ENCODE results near the gene BANP. TPM values are rescaled to one million over a fixed set of nuclear protein-coding genes. Genes with fewer than 3 reads are reported as not detected.

Gene BANP
- total and polyA plus RNA-seq, 2 of the 8 experiments (the other 6 are each of a cell fraction or from before 2014, with no cell fraction given): 25.8 to 39.8 TPM

- no peak overlapping the region for H3K27ac ChIP-seq (ENCODE audit: low read depth, low read length)
- no peak overlapping the region for H2AFZ ChIP-seq (ENCODE audit: low read length)
- H2BK5ac ChIP-seq (ENCODE audit: low read depth, low read length): no peak overlapping the region
- no peak overlapping the region for H2BK20ac ChIP-seq (ENCODE audit: low read length)
- H3K79me2 ChIP-seq (ENCODE audit: control insufficient read depth in 1 of 2, insufficient read depth in 2 of 2, low read length in 2 of 2): no peaks in the 10 kb centered on the region
- no peak overlapping the region for H3K4ac ChIP-seq (replicated peaks; ENCODE audit: insufficient read length, low read depth, low read length)
- H3K18ac ChIP-seq (ENCODE audit: extremely low read depth, low read length): no peak overlapping the region
- H3K4me3 ChIP-seq (ENCODE audit: extremely low read depth in 1 of 4, insufficient read depth in 2 of 4, low read depth in 3 of 4, low read length in 4 of 4): no peak overlapping the region
- no peak overlapping the region for H3K4me2 ChIP-seq (ENCODE audit: insufficient read depth in 1 of 2, low read depth in 2 of 2, low read length in 2 of 2)
- H3K27me3 ChIP-seq (replicated peaks in 1 of 4; ENCODE audit: control insufficient read depth in 3 of 4, extremely low read depth in 1 of 4, insufficient read depth in 3 of 4, low read length in 3 of 4): no peaks in the 10 kb centered on the region
- H4K91ac ChIP-seq (replicated peaks; ENCODE audit: insufficient read length, low read length): no peak overlapping the region
- H4K8ac ChIP-seq (ENCODE audit: extremely low read depth, insufficient read depth, low read length): peak overlapping the region; percentile 53; the same call in 1 of the 2 replicates
- no peak overlapping the region for H3K23ac ChIP-seq (ENCODE audit: insufficient read length)
- H3K36me3 ChIP-seq (ENCODE audit: control insufficient read depth in 2 of 4, insufficient read depth in 4 of 4, low read length in 3 of 4): peaks cover 0 to 6% (median 2%) of the 10 kb centered on the region in 4 experiments; a peak in 2 of 8 replicates
- DNase-seq (ENCODE audit: low read depth in 1 of 2, low spot score in 2 of 2) (no peak), FAIRE-seq (no peak)
- ChIA-PET POLR2A (ENCODE audit: partially characterized antibody) (no interaction called here), CTCF (ENCODE audit: partially characterized antibody) (no interaction called here)
- peaks cover 0 to 10% (median 6%) of the 10 kb centered on the region in 4 experiments; a peak in 4 of 7 replicates for H3K4me1 ChIP-seq (replicated peaks in 1 of 4; ENCODE audit: control insufficient read depth in 3 of 4, insufficient read depth in 4 of 4, low read length in 3 of 4)
- H3K14ac ChIP-seq (ENCODE audit: insufficient read length): no peak overlapping the region
- H3K9ac ChIP-seq (replicated peaks in 1 of 4; ENCODE audit: extremely low read depth in 1 of 4, low read depth in 3 of 4, low read length in 3 of 4): no peak overlapping the region
- no peaks in the 10 kb centered on the region for H3K23me2 ChIP-seq (ENCODE audit: low read depth, low read length)
- H3K56ac ChIP-seq (replicated peaks; ENCODE audit: insufficient read length, low read depth, low read length): no peak overlapping the region
- H3K9me3 ChIP-seq (ENCODE audit: insufficient read depth in 2 of 2, low read depth in 1 of 2, low read length in 1 of 2): no peaks in the 10 kb centered on the region
- no peaks in the 10 kb centered on the region for H4K20me1 ChIP-seq (replicated peaks in 1 of 2; ENCODE audit: control insufficient read depth in 1 of 2, insufficient read depth in 2 of 2, low read length in 2 of 2)
- no peaks in the 10 kb centered on the region for H3K79me1 ChIP-seq (ENCODE audit: low read depth, low read length)
- no peak overlapping the region for H2AK5ac ChIP-seq (ENCODE audit: low read depth, low read length)
- H2BK15ac ChIP-seq (ENCODE audit: low read length): no peak overlapping the region
- H2BK120ac ChIP-seq (replicated peaks; ENCODE audit: low read depth, low read length): no peak overlapping the region
- whole genome bisulfite sequencing, 2 experiments (ENCODE audit: extremely low coverage in 1 of 2, insufficient coverage in 1 of 2, insufficient read length in 1 of 2, insufficient replicate concordance in 2 of 2, low coverage in 1 of 2, low lambda C conversion rate in 2 of 2, missing lambda C conversion rate in 1 of 2): 87% methylated on average over 24 of the region's 29 CpGs; no CpG with 5 or more reads in 1 of the 2 experiments
- H2BK12ac ChIP-seq (ENCODE audit: low read depth, low read length): no peak overlapping the region
- no peak overlapping the region for H4K5ac ChIP-seq (ENCODE audit: insufficient read length, low read depth, low read length)
- TF ChIP-seq BACH1 (IDR thresholded peaks at IDR 0.05; ENCODE audit: low read length) (no peak), MAFK (IDR thresholded peaks at IDR 0.05; ENCODE audit: low read depth, low read length) (no peak), JUN (IDR thresholded peaks at IDR 0.05; ENCODE audit: low read depth, low read length) (no peak), POLR2AphosphoS5 (IDR thresholded peaks at IDR 0.05; ENCODE audit: low read depth, low read length) (no peak), USF2 (IDR thresholded peaks at IDR 0.05; ENCODE audit: low read length) (no peak), CREB1 (IDR thresholded peaks at IDR 0.05) (no peak), KDM5A (IDR thresholded peaks at IDR 0.05; ENCODE audit: low read length) (no peak), CEBPB (IDR thresholded peaks at IDR 0.05; ENCODE audit: low read depth, low read length) (no peak), CTBP2 (IDR thresholded peaks at IDR 0.05; ENCODE audit: borderline replicate concordance, insufficient read depth, insufficient read length, low read length) (no peak), JUND (IDR thresholded peaks at IDR 0.05; ENCODE audit: low read length) (no peak), RBBP5 (IDR thresholded peaks at IDR 0.05; ENCODE audit: borderline replicate concordance, low read depth, low read length) (no peak), SRF (IDR thresholded peaks at IDR 0.05; ENCODE audit: low read depth, low read length) (no peak)
Observed at GRCh38 chr16:88066680-88067529, 115.7 kb downstream of the BANP start.
